A673 (cell line): ENCODE results near the gene TASP1. TPM values are rescaled to one million over a fixed set of nuclear protein-coding genes. Genes with fewer than 3 reads are reported as not detected.
A peak's percentile ranks its signal among the peaks of the same experiment; 100 is the strongest.

Source experiments
- BruUV-seq: library from RNA; stranded (reverse); fragments of 400-500 nt; replicated peaks from 2 replicates; lab custom pipeline; 2021; lab: Mats Ljungman, UMichigan
- CTCF ChIA-PET: fragments of 300-600 bp; sonication (Branson Sonifier 250); formaldehyde crosslinking; loops from one replicate; lab custom pipeline; 2022; ENCODE audit warnings: antibody characterized with exemption; lab: Charles Lee
- POLR2A ChIA-PET: fragments of 300-600 bp; sonication (Branson Sonifier 250); formaldehyde crosslinking; loops from one replicate; lab custom pipeline; 2022; ENCODE audit warnings: antibody characterized with exemption; ENCODE audit not compliant: low non-redundant PET; lab: Charles Lee
- DNase-seq: peaks from one replicate; pipeline ENCODE4 v3.0.0-alpha.2; 2015; ENCODE audit warnings: low spot score
- H3K27ac ChIP-seq: fragments of 200-600 bp; sonication (generic); 2 replicates; pipeline ENCODE4 v1.5.1; 2016; ENCODE audit warnings: mixed run types, low read depth, mild to moderate bottlenecking, mixed read lengths, antibody characterized with exemption, low read length; ENCODE audit not compliant: poor library complexity, severe bottlenecking
- H3K27me3 ChIP-seq: fragments of 200-600 bp; sonication (generic); replicated peaks from 2 replicates; pipeline ENCODE4 v1.6.1; 2017; ENCODE audit warnings: mixed run types, low read depth, mild to moderate bottlenecking, mixed read lengths, antibody characterized with exemption, low read length; ENCODE audit not compliant: insufficient read depth, poor library complexity
- H3K36me3 ChIP-seq: fragments of 200-600 bp; sonication (generic); 2 replicates; pipeline ENCODE4 v1.6.1; 2016; ENCODE audit warnings: mixed run types, mild to moderate bottlenecking, mixed read lengths, antibody characterized with exemption, low read length; ENCODE audit not compliant: insufficient read depth, poor library complexity, severe bottlenecking
- H3K4me1 ChIP-seq: fragments of 200-600 bp; sonication (generic); 2 replicates; pipeline ENCODE4 v1.6.1; 2017; ENCODE audit warnings: mixed run types, mild to moderate bottlenecking, mixed read lengths, antibody characterized with exemption, low read length; ENCODE audit not compliant: insufficient read depth, poor library complexity, severe bottlenecking
- H3K4me3 ChIP-seq: fragments of 200-600 bp; sonication (generic); 2 replicates; pipeline ENCODE4 v1.5.1; 2016; ENCODE audit warnings: low read depth, mixed run types, mild to moderate bottlenecking, mixed read lengths, low read length; ENCODE audit not compliant: poor library complexity, severe bottlenecking
- H3K9me3 ChIP-seq: fragments of 200-600 bp; sonication (generic); 2 replicates; pipeline ENCODE4 v1.6.1; 2016; ENCODE audit warnings: mixed run types, low read depth, mild to moderate bottlenecking, mixed read lengths, antibody characterized with exemption, low read length; ENCODE audit not compliant: poor library complexity, severe bottlenecking
- EZH2 ChIP-seq: fragments of 200-600 bp; sonication (generic); IDR thresholded peaks from 2 replicates; pipeline ENCODE4 v1.6.1; 2017; ENCODE audit warnings: borderline replicate concordance, low read depth, mild to moderate bottlenecking, mixed read lengths, antibody characterized with exemption, low read length; ENCODE audit not compliant: poor library complexity, severe bottlenecking
- intact Hi-C: fragments of 100-400 bp; cut with micrococcal nuclease; formaldehyde crosslinking; loops from one replicate; pipeline ENCODE4 v1.10.0; 2022; ENCODE audit not compliant: unreplicated experiment
- total RNA-seq: library from RNA; stranded (reverse); gene quantifications from 2 replicates; pipeline ENCODE4 v1.2.3, GENCODE V29; 2021
- TF ChIP-seq, protein P1 (sequence below): fragments of 300-800, 200-600 bp; sonication (generic); conservative IDR thresholded peaks from 2 replicates; pipeline ENCODE4 v1.5.1; 2017; ENCODE audit warnings: low read depth, mild to moderate bottlenecking, antibody characterized with exemption, low read length, moderate library complexity, mixed read lengths

TASP1 gene
- total RNA-seq, 1 experiment from 2014 or later, result 15.6 TPM

DNA sequence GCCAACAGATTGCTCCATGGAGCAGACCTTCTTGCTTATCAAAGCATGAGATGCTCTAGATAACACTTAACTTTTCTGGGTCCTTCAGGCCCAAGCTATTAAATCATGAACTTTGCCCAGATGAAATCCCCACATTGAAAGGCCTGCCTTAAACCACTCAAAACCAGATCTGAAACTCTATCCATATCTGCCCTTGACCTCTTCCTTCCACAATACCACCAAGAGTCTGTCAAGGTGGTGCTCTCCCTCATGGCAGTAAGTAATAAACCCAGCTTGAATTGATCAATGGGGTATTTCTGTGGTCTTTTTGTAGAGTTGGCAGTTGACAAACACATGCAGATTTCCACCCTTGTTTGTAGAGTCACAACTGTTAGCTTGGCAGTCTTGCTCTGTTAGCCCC, 282.1 kb downstream of the TASP1 start:
- no peak for TF ChIP-seq EZH2
- TF ChIP-seq, protein P1, sequence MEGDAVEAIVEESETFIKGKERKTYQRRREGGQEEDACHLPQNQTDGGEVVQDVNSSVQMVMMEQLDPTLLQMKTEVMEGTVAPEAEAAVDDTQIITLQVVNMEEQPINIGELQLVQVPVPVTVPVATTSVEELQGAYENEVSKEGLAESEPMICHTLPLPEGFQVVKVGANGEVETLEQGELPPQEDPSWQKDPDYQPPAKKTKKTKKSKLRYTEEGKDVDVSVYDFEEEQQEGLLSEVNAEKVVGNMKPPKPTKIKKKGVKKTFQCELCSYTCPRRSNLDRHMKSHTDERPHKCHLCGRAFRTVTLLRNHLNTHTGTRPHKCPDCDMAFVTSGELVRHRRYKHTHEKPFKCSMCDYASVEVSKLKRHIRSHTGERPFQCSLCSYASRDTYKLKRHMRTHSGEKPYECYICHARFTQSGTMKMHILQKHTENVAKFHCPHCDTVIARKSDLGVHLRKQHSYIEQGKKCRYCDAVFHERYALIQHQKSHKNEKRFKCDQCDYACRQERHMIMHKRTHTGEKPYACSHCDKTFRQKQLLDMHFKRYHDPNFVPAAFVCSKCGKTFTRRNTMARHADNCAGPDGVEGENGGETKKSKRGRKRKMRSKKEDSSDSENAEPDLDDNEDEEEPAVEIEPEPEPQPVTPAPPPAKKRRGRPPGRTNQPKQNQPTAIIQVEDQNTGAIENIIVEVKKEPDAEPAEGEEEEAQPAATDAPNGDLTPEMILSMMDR, result no peak
- H3K4me3 ChIP-seq, result no peak overlapping the region
- no peak for DNase-seq
- intact Hi-C loops, result no loop called here
- H3K27ac ChIP-seq, result no peak overlapping the region
- ChIA-PET CTCF (no interaction called here), POLR2A (no interaction called here)
- peaks cover 24% of the 10 kb centered on the region for H3K4me1 ChIP-seq
- H3K36me3 ChIP-seq, result no peaks in the 10 kb centered on the region
- H3K27me3 ChIP-seq, result no peaks in the 10 kb centered on the region
- H3K9me3 ChIP-seq, result no peaks in the 10 kb centered on the region
- no TSS peak for BruUV-seq

DNA sequence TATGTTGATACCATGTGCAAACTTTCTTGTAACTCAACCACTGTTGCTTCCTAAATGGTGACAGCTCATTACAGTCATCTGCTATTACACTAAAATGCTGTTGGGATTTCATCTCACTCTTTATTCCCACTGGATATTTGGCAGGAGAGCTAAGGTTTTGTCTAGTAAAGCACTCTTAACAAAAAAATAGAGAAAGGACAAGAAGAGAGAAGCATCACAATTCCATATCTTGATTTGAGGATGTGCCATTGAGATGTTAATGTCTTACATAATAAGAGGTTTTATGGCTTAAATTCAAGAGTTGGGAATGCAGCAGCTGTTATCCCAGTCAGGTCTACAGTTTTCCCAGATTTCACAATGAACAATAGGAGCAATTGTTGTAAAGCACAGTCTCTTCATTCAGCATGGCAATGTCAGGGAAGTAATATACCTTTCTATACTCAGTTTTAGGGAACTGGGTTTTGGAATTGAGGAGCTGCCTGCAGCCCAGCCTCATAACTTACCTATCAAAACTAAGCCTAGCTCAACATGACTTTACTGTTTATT, 282.7 kb downstream of the TASP1 start:
- H3K4me1 ChIP-seq, result peaks cover 24% of the 10 kb centered on the region
- no TSS peak for BruUV-seq
- TF ChIP-seq EZH2, result no peak
- TF ChIP-seq, protein P1, result no peak
- no peak for DNase-seq
- ChIA-PET CTCF (no interaction called here), POLR2A (no interaction called here)
- no peaks in the 10 kb centered on the region for H3K27me3 ChIP-seq
- H3K4me3 ChIP-seq, result no peak overlapping the region
- no peaks in the 10 kb centered on the region for H3K9me3 ChIP-seq
- no peaks in the 10 kb centered on the region for H3K36me3 ChIP-seq
- intact Hi-C loops, result no loop called here
- no peak overlapping the region for H3K27ac ChIP-seq

DNA sequence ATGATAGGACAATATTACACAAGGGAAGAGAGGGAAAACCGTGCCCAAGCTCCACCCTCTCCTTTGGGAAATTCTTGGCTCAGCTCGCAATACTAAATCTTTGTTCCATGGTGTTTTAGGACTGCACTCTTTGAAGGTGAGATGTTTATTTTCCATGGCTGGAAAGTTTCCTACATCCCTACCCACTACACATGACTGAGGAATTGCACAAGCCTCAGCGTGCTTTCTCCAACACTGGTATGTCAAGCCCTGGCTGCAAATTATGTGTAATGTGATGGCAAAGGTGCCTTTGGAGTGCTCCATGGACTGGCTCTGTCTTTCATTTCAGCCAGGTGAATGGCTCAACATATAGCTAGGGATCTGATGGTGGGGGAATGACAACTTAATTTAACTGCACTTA, 283.3 kb downstream of the TASP1 start:
- H3K4me1 ChIP-seq, result peaks cover 24% of the 10 kb centered on the region
- intact Hi-C loops, result no loop called here
- ChIA-PET CTCF (no interaction called here), POLR2A (no interaction called here)
- no peak overlapping the region for H3K27ac ChIP-seq
- no peaks in the 10 kb centered on the region for H3K36me3 ChIP-seq
- H3K9me3 ChIP-seq, result no peaks in the 10 kb centered on the region
- H3K4me3 ChIP-seq, result no peak overlapping the region
- no TSS peak for BruUV-seq
- no peak for TF ChIP-seq EZH2
- H3K27me3 ChIP-seq, result no peaks in the 10 kb centered on the region
- DNase-seq, result no peak

GRCh38 chr20:13353261-13353945, 285.3 kb downstream of the TASP1 start:
- Histone ChIP-seq H3K9me3 (no peaks in the 10 kb centered on the region), H3K27ac (no peak overlapping the region), H3K27me3 (no peaks in the 10 kb centered on the region), H3K4me3 (no peak overlapping the region), H3K36me3 (no peaks in the 10 kb centered on the region), H3K4me1 (peaks cover 24% of the 10 kb centered on the region)
- no TSS peak for BruUV-seq
- TF ChIP-seq, protein P1, result no peak
- POLR2A ChIA-PET, result no interaction called here
- CTCF ChIA-PET, result interaction anchor here (0.7 kb wide), 1 partner anchor 193 kb away, joined by 3 read pairs; no protein-coding TSS in a partner anchor
- intact Hi-C loops, result no loop called here
- peak; percentile 93 for DNase-seq
